Transverse colon (tissue), 4 donors: ENCODE results near the gene RAPGEF4.
A peak's percentile ranks its signal among the peaks of the same experiment; 100 is the strongest.

ENCODE experiments used
- CTCF ChIP-seq, 5 experiments: fragments of 200-600 bp in 3 of 5; fragments of 450-650 bp in 2 of 5; sonication (generic) in 3 of 5; IDR thresholded peaks; 1 replicate in 2 of 5; 2 replicates in 3 of 5; pipeline ENCODE4 v1.5.1; 2016 to 2017; ENCODE audit warnings: antibody characterized with exemption in 5 of 5, inconsistent platforms in 3 of 5, mild to moderate bottlenecking in 2 of 5, moderate library complexity in 1 of 5
- EP300 ChIP-seq: sonication (generic); formaldehyde crosslinking; IDR thresholded peaks from one replicate; pipeline ENCODE4 v1.6.1; 2017; ENCODE audit warnings: antibody characterized with exemption, low read depth
- POLR2A ChIP-seq: fragments of 450-650 bp; IDR thresholded peaks from one replicate; pipeline ENCODE4 v1.6.1; 2016; ENCODE audit warnings: antibody characterized with exemption, mild to moderate bottlenecking, moderate library complexity
- POLR2AphosphoS5 ChIP-seq, 3 donors: sonication (generic); formaldehyde crosslinking; IDR thresholded peaks; one replicate each; pipeline ENCODE4 v1.6.1; 2016; ENCODE audit warnings: antibody characterized with exemption in 3 of 3

GRCh38 chr2:172968061-172968469, 232.4 kb downstream of the RAPGEF4 start:
- no peak for TF ChIP-seq CTCF (IDR thresholded peaks at IDR 0.05)
- no peak for TF ChIP-seq EP300
- TF ChIP-seq POLR2AphosphoS5 (IDR thresholded peaks at IDR 0.05): peak in 1 of 3 donors; percentile 30
- TF ChIP-seq POLR2A: no peak
